ENCODE measurements around the gene DNMT3A.

DNMT3A gene

GRCh38 chr2:25270061-25270460 lies 71.7 kb downstream of the DNMT3A start:
- Histone ChIP-seq H3K9me3 (ENCODE audit: insufficient read depth, low read depth, low read length) (no peaks in the 10 kb centered on the region), H3K36me3 (ENCODE audit: insufficient read depth, low read depth, low read length) (no peaks in the 10 kb centered on the region), H3K27me3 (ENCODE audit: insufficient read depth, low read length) (no peaks in the 10 kb centered on the region), H3K9ac (ENCODE audit: low read depth, low read length) (no peak overlapping the region), H3K27ac (ENCODE audit: low read length) (no peak overlapping the region), H3K4me3 (ENCODE audit: low read length) (no peak overlapping the region), H3K4me1 (ENCODE audit: insufficient read depth, low read length) (peaks cover 14% of the 10 kb centered on the region; the same call in 1 of the 2 replicates)

GRCh38 chr2:25269233-25269632 lies 72.5 kb downstream of the DNMT3A start:
- H3K9me3 ChIP-seq (ENCODE audit: insufficient read depth, low read depth, low read length), result no peaks in the 10 kb centered on the region
- H3K27me3 ChIP-seq (ENCODE audit: insufficient read depth, low read length), result no peaks in the 10 kb centered on the region
- no peak overlapping the region for H3K4me3 ChIP-seq (ENCODE audit: low read length)
- no peak overlapping the region for H3K27ac ChIP-seq (ENCODE audit: low read length)
- H3K9ac ChIP-seq (ENCODE audit: low read depth, low read length), result no peak overlapping the region
- no peaks in the 10 kb centered on the region for H3K36me3 ChIP-seq (ENCODE audit: insufficient read depth, low read depth, low read length)
- H3K4me1 ChIP-seq (ENCODE audit: insufficient read depth, low read length), result peaks cover 14% of the 10 kb centered on the region; the same call in 1 of the 2 replicates

GRCh38 chr2:25268139-25268538 lies 73.6 kb downstream of the DNMT3A start:
- Histone ChIP-seq H3K9me3 (ENCODE audit: insufficient read depth, low read depth, low read length) (no peaks in the 10 kb centered on the region), H3K9ac (ENCODE audit: low read depth, low read length) (no peak overlapping the region), H3K27ac (ENCODE audit: low read length) (no peak overlapping the region), H3K27me3 (ENCODE audit: insufficient read depth, low read length) (no peaks in the 10 kb centered on the region), H3K36me3 (ENCODE audit: insufficient read depth, low read depth, low read length) (no peaks in the 10 kb centered on the region), H3K4me1 (ENCODE audit: insufficient read depth, low read length) (peaks cover 22% of the 10 kb centered on the region; the same call in 1 of the 2 replicates), H3K4me3 (ENCODE audit: low read length) (no peak overlapping the region)

- Histone ChIP-seq H3K36me3 (ENCODE audit: insufficient read depth, low read depth, low read length) (no peaks in the 10 kb centered on the region), H3K27ac (ENCODE audit: low read length) (no peak overlapping the region), H3K9ac (ENCODE audit: low read depth, low read length) (no peak overlapping the region), H3K27me3 (ENCODE audit: insufficient read depth, low read length) (no peaks in the 10 kb centered on the region), H3K4me1 (ENCODE audit: insufficient read depth, low read length) (peaks cover 23% of the 10 kb centered on the region; the same call in 1 of the 2 replicates), H3K9me3 (ENCODE audit: insufficient read depth, low read depth, low read length) (no peaks in the 10 kb centered on the region), H3K4me3 (ENCODE audit: low read length) (no peak overlapping the region)
These were observed 75.3 kb downstream of the DNMT3A start for GRCh38 chr2:25266399-25266798.

- Histone ChIP-seq H3K9ac (ENCODE audit: low read depth, low read length) (no peak overlapping the region), H3K27me3 (ENCODE audit: insufficient read depth, low read length) (no peaks in the 10 kb centered on the region), H3K9me3 (ENCODE audit: insufficient read depth, low read depth, low read length) (no peaks in the 10 kb centered on the region), H3K27ac (ENCODE audit: low read length) (peak overlapping the region; percentile 6), H3K4me1 (ENCODE audit: insufficient read depth, low read length) (peaks cover 23% of the 10 kb centered on the region; the same call in 1 of the 2 replicates), H3K4me3 (ENCODE audit: low read length) (no peak overlapping the region), H3K36me3 (ENCODE audit: insufficient read depth, low read depth, low read length) (no peaks in the 10 kb centered on the region)
These were observed 75.9 kb downstream of the DNMT3A start for GRCh38 chr2:25265802-25266201.

- Histone ChIP-seq H3K27ac (ENCODE audit: low read length) (no peak overlapping the region), H3K36me3 (ENCODE audit: insufficient read depth, low read depth, low read length) (no peaks in the 10 kb centered on the region), H3K4me3 (ENCODE audit: low read length) (no peak overlapping the region)
These were observed 76.7 kb downstream of the DNMT3A start for GRCh38 chr2:25265001-25265400.

GRCh38 chr2:25262288-25262687 lies 79.4 kb downstream of the DNMT3A start:
- Histone ChIP-seq H3K36me3 (ENCODE audit: insufficient read depth, low read depth, low read length) (no peaks in the 10 kb centered on the region), H3K4me1 (ENCODE audit: insufficient read depth, low read length) (peaks cover 39% of the 10 kb centered on the region), H3K4me3 (ENCODE audit: low read length) (no peak overlapping the region), H3K9me3 (ENCODE audit: insufficient read depth, low read depth, low read length) (no peaks in the 10 kb centered on the region), H3K27ac (ENCODE audit: low read length) (no peak overlapping the region), H3K9ac (ENCODE audit: low read depth, low read length) (no peak overlapping the region), H3K27me3 (ENCODE audit: insufficient read depth, low read length) (no peaks in the 10 kb centered on the region)

More at GRCh38 chr2:25265001-25265400, 76.7 kb downstream of the DNMT3A start:
- Histone ChIP-seq H3K9me3 (ENCODE audit: insufficient read depth, low read depth, low read length) (no peaks in the 10 kb centered on the region), H3K9ac (ENCODE audit: low read depth, low read length) (no peak overlapping the region), H3K27me3 (ENCODE audit: insufficient read depth, low read length) (no peaks in the 10 kb centered on the region), H3K4me1 (ENCODE audit: insufficient read depth, low read length) (peaks cover 26% of the 10 kb centered on the region)

- H3K27me3 ChIP-seq (ENCODE audit: insufficient read depth, low read length), result no peaks in the 10 kb centered on the region
- H3K4me3 ChIP-seq (ENCODE audit: low read length), result peak overlapping the region; percentile 54; the same call in 1 of the 2 replicates
- peaks cover 7% of the 10 kb centered on the region; the same call in 1 of the 2 replicates for H3K36me3 ChIP-seq (ENCODE audit: insufficient read depth, low read depth, low read length)
- peak overlapping the region; percentile 99 for H3K27ac ChIP-seq (ENCODE audit: low read length)
- no peaks in the 10 kb centered on the region for H3K9me3 ChIP-seq (ENCODE audit: insufficient read depth, low read depth, low read length)
- peak overlapping the region; percentile 79 for H3K9ac ChIP-seq (ENCODE audit: low read depth, low read length)
- H3K4me1 ChIP-seq (ENCODE audit: insufficient read depth, low read length), result peaks cover 47% of the 10 kb centered on the region
These were observed 82.0 kb downstream of the DNMT3A start for GRCh38 chr2:25259737-25260124.

GRCh38 chr2:25258847-25259736 lies 82.6 kb downstream of the DNMT3A start:
- peak overlapping the region; percentile 54 for H3K4me3 ChIP-seq (ENCODE audit: low read length)
- peaks cover 47% of the 10 kb centered on the region for H3K4me1 ChIP-seq (ENCODE audit: insufficient read depth, low read length)
- no peaks in the 10 kb centered on the region for H3K9me3 ChIP-seq (ENCODE audit: insufficient read depth, low read depth, low read length)
- H3K27ac ChIP-seq (ENCODE audit: low read length), result peak overlapping the region; percentile 62
- peaks cover 7% of the 10 kb centered on the region; the same call in 1 of the 2 replicates for H3K36me3 ChIP-seq (ENCODE audit: insufficient read depth, low read depth, low read length)
- no peaks in the 10 kb centered on the region for H3K27me3 ChIP-seq (ENCODE audit: insufficient read depth, low read length)
- peak overlapping the region; percentile 61; the same call in 1 of the 2 replicates for H3K9ac ChIP-seq (ENCODE audit: low read depth, low read length)

- Histone ChIP-seq H3K27me3 (ENCODE audit: insufficient read depth, low read length) (no peaks in the 10 kb centered on the region), H3K9me3 (ENCODE audit: insufficient read depth, low read depth, low read length) (no peaks in the 10 kb centered on the region)
These were observed 83.5 kb downstream of the DNMT3A start for GRCh38 chr2:25257931-25258846.

GRCh38 chr2:25257032-25257552 lies 84.6 kb downstream of the DNMT3A start:
- no peak overlapping the region for H3K27ac ChIP-seq (ENCODE audit: low read length)

More at GRCh38 chr2:25257931-25258846, 83.5 kb downstream of the DNMT3A start:
- Histone ChIP-seq H3K36me3 (ENCODE audit: insufficient read depth, low read depth, low read length) (peaks cover 7% of the 10 kb centered on the region; the same call in 1 of the 2 replicates), H3K27ac (ENCODE audit: low read length) (peak overlapping the region; percentile 62), H3K9ac (ENCODE audit: low read depth, low read length) (peak overlapping the region; percentile 61; the same call in 1 of the 2 replicates), H3K4me1 (ENCODE audit: insufficient read depth, low read length) (peaks cover 41% of the 10 kb centered on the region), H3K4me3 (ENCODE audit: low read length) (peak overlapping the region; percentile 7; the same call in 1 of the 2 replicates)

More at GRCh38 chr2:25257032-25257552, 84.6 kb downstream of the DNMT3A start:
- H3K9me3 ChIP-seq (ENCODE audit: insufficient read depth, low read depth, low read length), result no peaks in the 10 kb centered on the region
- H3K4me1 ChIP-seq (ENCODE audit: insufficient read depth, low read length), result peaks cover 44% of the 10 kb centered on the region
- H3K36me3 ChIP-seq (ENCODE audit: insufficient read depth, low read depth, low read length), result peaks cover 7% of the 10 kb centered on the region; the same call in 1 of the 2 replicates
- no peaks in the 10 kb centered on the region for H3K27me3 ChIP-seq (ENCODE audit: insufficient read depth, low read length)
- H3K9ac ChIP-seq (ENCODE audit: low read depth, low read length), result peak overlapping the region; percentile 10; the same call in 1 of the 2 replicates
- H3K4me3 ChIP-seq (ENCODE audit: low read length), result 0 out of 2 replicates have a peak overlapping the region, but pooled peaks have one; percentile 10

Measured in iPS-20b (cell line).